Measurements from ENCODE around the gene GPR3. TPM values are rescaled to one million over a fixed set of nuclear protein-coding genes. Genes with fewer than 3 reads are reported as not detected.

GPR3 gene
- total and polyA plus RNA-seq, 2 of the 13 experiments (the other 11 are each of a cell fraction or from before 2014, with no cell fraction given) = 1.00 to 2.6 TPM

- no peak for TF ChIP-seq ZNF318 (CRISPR knock-in tag; IDR thresholded peaks at IDR 0.05)
- TF ChIP-seq ZNF407 (CRISPR knock-in tag; IDR thresholded peaks at IDR 0.05; ENCODE audit: not compliant biosample characterization) = no peak
- TF ChIP-seq KDM5B (CRISPR knock-in tag; IDR thresholded peaks at IDR 0.05; ENCODE audit: borderline replicate concordance) = no peak
- no peak for TF ChIP-seq NFE2 (CRISPR knock-in tag; IDR thresholded peaks at IDR 0.05)
- TF ChIP-seq LCORL (IDR thresholded peaks at IDR 0.05) = no peak
- no peak for TF ChIP-seq LCORL (CRISPR knock-in tag; IDR thresholded peaks at IDR 0.05)
Observed at GRCh38 chr1:27412502-27412901, 20.1 kb downstream of the GPR3 start (continued).
